ENCODE measurements around the gene EPHB1. TPM values are rescaled to one million over a fixed set of nuclear protein-coding genes. Genes with fewer than 3 reads are reported as not detected.
"Not testable (repeated sequence)": the region's sequence is repeated elsewhere in the genome, so short reads cannot be mapped to it uniquely, and the experiment has no call there.

The EPHB1 gene
- polyA plus RNA-seq, 3 donors from 2014 or later: 0.45 to 1.7 (median 0.48) TPM

- H3K36me3 Mint-ChIP-seq: no peaks in the 10 kb centered on the region
- H3K27ac Mint-ChIP-seq: no peak overlapping the region
- no peaks in the 10 kb centered on the region for H3K4me1 Mint-ChIP-seq
- no peaks in the 10 kb centered on the region for H3K9me3 Mint-ChIP-seq
- no peak overlapping the region for H3K4me3 Mint-ChIP-seq
- H3K27me3 Mint-ChIP-seq (ENCODE audit: low read depth in 3 of 3): peaks cover 2 to 6% (median 3%) of the 10 kb centered on the region in 3 donors
- DNase-seq: no peak
Observed at GRCh38 chr3:134991472-134992010, 196.5 kb downstream of the EPHB1 start.

- H3K9me3 Mint-ChIP-seq: no peaks in the 10 kb centered on the region
- no peak overlapping the region for H3K27ac Mint-ChIP-seq
- no peak for DNase-seq
- no peaks in the 10 kb centered on the region for H3K4me1 Mint-ChIP-seq
- peaks cover 2 to 6% (median 3%) of the 10 kb centered on the region in 3 donors for H3K27me3 Mint-ChIP-seq (ENCODE audit: low read depth in 3 of 3)
- H3K36me3 Mint-ChIP-seq: no peaks in the 10 kb centered on the region
- no peak overlapping the region for H3K4me3 Mint-ChIP-seq
Observed at GRCh38 chr3:134992180-134992579, 197.1 kb downstream of the EPHB1 start.

- Mint-ChIP-seq H3K4me3 (no peak overlapping the region), H3K4me1 (no peaks in the 10 kb centered on the region), H3K9me3 (no peaks in the 10 kb centered on the region), H3K36me3 (no peaks in the 10 kb centered on the region), H3K27ac (no peak overlapping the region), H3K27me3 (ENCODE audit: low read depth in 3 of 3) (peaks cover 2 to 6% (median 4%) of the 10 kb centered on the region in 3 donors)
- no peak for DNase-seq
Observed at GRCh38 chr3:134992586-134992985, 197.5 kb downstream of the EPHB1 start.

GRCh38 chr3:134993011-134993410, 198.0 kb downstream of the EPHB1 start:
- no peaks in the 10 kb centered on the region for H3K4me1 Mint-ChIP-seq
- no peaks in the 10 kb centered on the region for H3K36me3 Mint-ChIP-seq
- no peak for DNase-seq
- H3K9me3 Mint-ChIP-seq: no peaks in the 10 kb centered on the region
- H3K27ac Mint-ChIP-seq: no peak overlapping the region
- H3K27me3 Mint-ChIP-seq (ENCODE audit: low read depth in 3 of 3): peaks cover 2 to 6% (median 4%) of the 10 kb centered on the region in 3 donors
- no peak overlapping the region for H3K4me3 Mint-ChIP-seq

GRCh38 chr3:134998158-134998557, 203.1 kb downstream of the EPHB1 start:
- no peaks in the 10 kb centered on the region for H3K36me3 Mint-ChIP-seq
- H3K27me3 Mint-ChIP-seq (ENCODE audit: low read depth in 3 of 3): peaks cover 1 to 12% (median 4%) of the 10 kb centered on the region in 3 donors

GRCh38 chr3:134998855-134999254, 203.8 kb downstream of the EPHB1 start:
- H3K27ac Mint-ChIP-seq: no peak overlapping the region
- peaks cover 0 to 4% (median 0%) of the 10 kb centered on the region in 6 donors for H3K9me3 Mint-ChIP-seq
- no peak overlapping the region for H3K4me3 Mint-ChIP-seq
- no peaks in the 10 kb centered on the region for H3K4me1 Mint-ChIP-seq
- H3K27me3 Mint-ChIP-seq (ENCODE audit: low read depth in 3 of 3): peaks cover 1 to 12% (median 4%) of the 10 kb centered on the region in 3 donors
- no peaks in the 10 kb centered on the region for H3K36me3 Mint-ChIP-seq
- no peak for DNase-seq

More at GRCh38 chr3:134998158-134998557, 203.1 kb downstream of the EPHB1 start:
- no peak overlapping the region for H3K4me3 Mint-ChIP-seq
- no peak for DNase-seq
- no peak overlapping the region for H3K27ac Mint-ChIP-seq
- H3K9me3 Mint-ChIP-seq: peaks cover 0 to 4% (median 0%) of the 10 kb centered on the region in 6 donors
- H3K4me1 Mint-ChIP-seq: no peaks in the 10 kb centered on the region

- H3K4me1 Mint-ChIP-seq: no peaks in the 10 kb centered on the region
- no peak for DNase-seq
- no peaks in the 10 kb centered on the region for H3K36me3 Mint-ChIP-seq
- H3K9me3 Mint-ChIP-seq: peaks cover 0 to 4% (median 0%) of the 10 kb centered on the region in 6 donors
- peaks cover 0 to 10% (median 1%) of the 10 kb centered on the region in 3 donors for H3K27me3 Mint-ChIP-seq (ENCODE audit: low read depth in 3 of 3)
- H3K4me3 Mint-ChIP-seq: no peak overlapping the region
- H3K27ac Mint-ChIP-seq: no peak overlapping the region
Observed at GRCh38 chr3:135000465-135000864, 205.4 kb downstream of the EPHB1 start.

- not testable (repeated sequence) for H3K4me3 Mint-ChIP-seq; H3K9me3 Mint-ChIP-seq; DNase-seq; H3K36me3 Mint-ChIP-seq; H3K27ac Mint-ChIP-seq; H3K4me1 Mint-ChIP-seq; H3K27me3 Mint-ChIP-seq (ENCODE audit: low read depth in 3 of 3)
Observed at GRCh38 chr3:135005616-135006015, 210.6 kb downstream of the EPHB1 start.

- Mint-ChIP-seq H3K9me3 (peaks cover 0 to 2% (median 0%) of the 10 kb centered on the region in 6 donors), H3K36me3 (no peaks in the 10 kb centered on the region)
Observed at GRCh38 chr3:135007607-135008006, 212.5 kb downstream of the EPHB1 start.

GRCh38 chr3:135008326-135008725, 213.3 kb downstream of the EPHB1 start:
- no peaks in the 10 kb centered on the region for H3K36me3 Mint-ChIP-seq
- H3K27me3 Mint-ChIP-seq (ENCODE audit: low read depth in 3 of 3): peaks cover 0 to 4% (median 0%) of the 10 kb centered on the region in 3 donors
- H3K27ac Mint-ChIP-seq: no peak overlapping the region
- DNase-seq: no peak
- no peaks in the 10 kb centered on the region for H3K4me1 Mint-ChIP-seq
- peaks cover 0 to 2% (median 0%) of the 10 kb centered on the region in 6 donors for H3K9me3 Mint-ChIP-seq
- H3K4me3 Mint-ChIP-seq: no peak overlapping the region

More at GRCh38 chr3:135007607-135008006, 212.5 kb downstream of the EPHB1 start:
- H3K4me3 Mint-ChIP-seq: no peak overlapping the region
- H3K4me1 Mint-ChIP-seq: no peaks in the 10 kb centered on the region
- no peak overlapping the region for H3K27ac Mint-ChIP-seq
- DNase-seq: no peak
- peaks cover 0 to 4% (median 1%) of the 10 kb centered on the region in 3 donors for H3K27me3 Mint-ChIP-seq (ENCODE audit: low read depth in 3 of 3)

GRCh38 chr3:135009014-135009413, 214.0 kb downstream of the EPHB1 start:
- no peak overlapping the region for H3K27ac Mint-ChIP-seq

GRCh38 chr3:135012101-135012500, 217.0 kb downstream of the EPHB1 start:
- no peaks in the 10 kb centered on the region for H3K36me3 Mint-ChIP-seq

More at GRCh38 chr3:135009014-135009413, 214.0 kb downstream of the EPHB1 start:
- Mint-ChIP-seq H3K4me3 (no peak overlapping the region), H3K4me1 (no peaks in the 10 kb centered on the region), H3K27me3 (ENCODE audit: low read depth in 3 of 3) (peaks cover 0 to 4% (median 0%) of the 10 kb centered on the region in 3 donors), H3K9me3 (peaks cover 0 to 2% (median 0%) of the 10 kb centered on the region in 6 donors), H3K36me3 (no peaks in the 10 kb centered on the region)
- no peak for DNase-seq

GRCh38 chr3:135013206-135013605, 218.1 kb downstream of the EPHB1 start:
- Mint-ChIP-seq H3K9me3 (no peaks in the 10 kb centered on the region), H3K27me3 (ENCODE audit: low read depth in 3 of 3) (peaks cover 0 to 3% (median 0%) of the 10 kb centered on the region in 3 donors)

More at GRCh38 chr3:135012101-135012500, 217.0 kb downstream of the EPHB1 start:
- H3K4me3 Mint-ChIP-seq: no peak overlapping the region
- no peak for DNase-seq
- H3K9me3 Mint-ChIP-seq: no peaks in the 10 kb centered on the region
- H3K4me1 Mint-ChIP-seq: no peaks in the 10 kb centered on the region
- H3K27me3 Mint-ChIP-seq (ENCODE audit: low read depth in 3 of 3): peaks cover 0 to 4% (median 0%) of the 10 kb centered on the region in 3 donors
- H3K27ac Mint-ChIP-seq: no peak overlapping the region

GRCh38 chr3:135014566-135014965, 219.5 kb downstream of the EPHB1 start:
- Mint-ChIP-seq H3K4me1 (peaks cover 0 to 5% of the 10 kb centered on the region in 2 donors), H3K27me3 (ENCODE audit: low read depth in 3 of 3) (peaks cover 0 to 3% (median 2%) of the 10 kb centered on the region in 3 donors), H3K27ac (no peak overlapping the region), H3K9me3 (no peaks in the 10 kb centered on the region), H3K4me3 (no peak overlapping the region), H3K36me3 (no peaks in the 10 kb centered on the region)
- DNase-seq: no peak

More at GRCh38 chr3:135013206-135013605, 218.1 kb downstream of the EPHB1 start:
- Mint-ChIP-seq H3K27ac (no peak overlapping the region), H3K36me3 (no peaks in the 10 kb centered on the region), H3K4me1 (no peaks in the 10 kb centered on the region), H3K4me3 (no peak overlapping the region)
- no peak for DNase-seq

Measured in immature natural killer cell (primary cell).